Stimulated activated effector memory CD8-positive, alpha-beta T cell treated with anti-CD3 and anti-CD28 coated beads, Interleukin-12 subunit alpha, Interleukin-12 subunit beta, amount 100 ng/mL, for 72 hours (primary cell): Measurements from ENCODE around the gene COCH.

Experiments used
- ATAC-seq: fragments of 150-1000 bp; cut with Tn5 transposase; 2 replicates; pipeline ENCODE4 v1.10.0; 2021
- DNase-seq, 2 donors: peaks; one replicate each; pipeline ENCODE4 v3.0.0; 2021 to 2022; ENCODE audit warnings: low spot score in 2 of 2
- H3K27ac Mint-ChIP-seq: one replicate; pipeline ENCODE4 v1.8.0; 2022; ENCODE audit warnings: mild to moderate bottlenecking, mixed read lengths
- H3K36me3 Mint-ChIP-seq: one replicate; pipeline ENCODE4 v1.8.0; 2022; ENCODE audit warnings: mild to moderate bottlenecking, mixed read lengths
- H3K4me1 Mint-ChIP-seq: one replicate; pipeline ENCODE4 v1.8.0; 2022; ENCODE audit warnings: mixed read lengths
- H3K4me3 Mint-ChIP-seq: one replicate; pipeline ENCODE4 v1.8.0; 2022; ENCODE audit warnings: mild to moderate bottlenecking, mixed read lengths
- H3K9me3 Mint-ChIP-seq: one replicate; pipeline ENCODE4 v1.8.0; 2022; ENCODE audit warnings: mixed read lengths

The COCH gene

GRCh38 chr14:30938617-30939016 lies 64.3 kb downstream of the COCH start:
- H3K9me3 Mint-ChIP-seq = no peaks in the 10 kb centered on the region
- DNase-seq (no peak), ATAC-seq (no peak)
- H3K4me1 Mint-ChIP-seq = no peaks in the 10 kb centered on the region
- H3K36me3 Mint-ChIP-seq = peaks cover 52% of the 10 kb centered on the region
- no peak overlapping the region for H3K4me3 Mint-ChIP-seq
- H3K27ac Mint-ChIP-seq = no peak overlapping the region
